ENCODE results near the gene MRPL46. TPM values are rescaled to one million over a fixed set of nuclear protein-coding genes. Genes with fewer than 3 reads are reported as not detected.
A peak's percentile ranks its signal among the peaks of the same experiment; 100 is the strongest.

Gene MRPL46
- total and polyA plus RNA-seq, 2 of the 13 experiments (the other 11 are each of a cell fraction or from before 2014, with no cell fraction given) = 62.9 to 79.2 TPM

DNA sequence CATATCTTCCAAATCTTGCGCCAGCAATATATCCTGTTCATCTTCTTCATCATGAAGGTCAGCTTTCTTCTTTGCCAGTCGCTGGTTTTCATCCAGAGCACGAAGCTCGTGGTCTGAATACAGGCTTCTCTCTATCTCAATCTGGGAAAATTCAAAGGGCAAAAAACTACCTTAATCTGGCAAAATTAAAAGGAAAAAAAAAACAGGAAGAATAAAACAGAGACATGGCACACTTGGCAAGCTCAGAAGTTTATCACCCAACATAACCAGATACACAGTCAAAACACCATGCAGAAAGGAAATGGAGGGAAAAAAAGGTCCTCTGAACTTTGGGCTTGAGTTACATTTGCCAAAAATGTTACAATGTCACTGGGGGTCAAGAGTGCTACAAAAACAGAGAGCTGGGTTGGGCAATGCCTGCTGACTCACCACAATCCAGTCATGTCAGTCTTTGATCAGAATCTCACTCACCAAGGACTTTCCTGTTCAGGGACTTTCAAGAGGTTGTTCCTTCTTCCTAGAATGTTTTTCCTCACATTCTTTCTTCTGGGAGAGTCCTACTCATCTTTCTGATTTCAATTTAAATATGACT is 1.5 kb downstream of the MRPL46 start (continued):
- peak; percentile 65; the same call in 1 of the 2 replicates for TF ChIP-seq ZMAT3 (CRISPR knock-in tag; conservative IDR thresholded peaks at IDR 0.05)
- peak; percentile 60 for TF ChIP-seq TARDBP (CRISPR knock-in tag; IDR thresholded peaks at IDR 0.05)
- TF ChIP-seq, protein P1, sequence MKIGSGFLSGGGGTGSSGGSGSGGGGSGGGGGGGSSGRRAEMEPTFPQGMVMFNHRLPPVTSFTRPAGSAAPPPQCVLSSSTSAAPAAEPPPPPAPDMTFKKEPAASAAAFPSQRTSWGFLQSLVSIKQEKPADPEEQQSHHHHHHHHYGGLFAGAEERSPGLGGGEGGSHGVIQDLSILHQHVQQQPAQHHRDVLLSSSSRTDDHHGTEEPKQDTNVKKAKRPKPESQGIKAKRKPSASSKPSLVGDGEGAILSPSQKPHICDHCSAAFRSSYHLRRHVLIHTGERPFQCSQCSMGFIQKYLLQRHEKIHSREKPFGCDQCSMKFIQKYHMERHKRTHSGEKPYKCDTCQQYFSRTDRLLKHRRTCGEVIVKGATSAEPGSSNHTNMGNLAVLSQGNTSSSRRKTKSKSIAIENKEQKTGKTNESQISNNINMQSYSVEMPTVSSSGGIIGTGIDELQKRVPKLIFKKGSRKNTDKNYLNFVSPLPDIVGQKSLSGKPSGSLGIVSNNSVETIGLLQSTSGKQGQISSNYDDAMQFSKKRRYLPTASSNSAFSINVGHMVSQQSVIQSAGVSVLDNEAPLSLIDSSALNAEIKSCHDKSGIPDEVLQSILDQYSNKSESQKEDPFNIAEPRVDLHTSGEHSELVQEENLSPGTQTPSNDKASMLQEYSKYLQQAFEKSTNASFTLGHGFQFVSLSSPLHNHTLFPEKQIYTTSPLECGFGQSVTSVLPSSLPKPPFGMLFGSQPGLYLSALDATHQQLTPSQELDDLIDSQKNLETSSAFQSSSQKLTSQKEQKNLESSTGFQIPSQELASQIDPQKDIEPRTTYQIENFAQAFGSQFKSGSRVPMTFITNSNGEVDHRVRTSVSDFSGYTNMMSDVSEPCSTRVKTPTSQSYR (CRISPR knock-in tag; IDR thresholded peaks at IDR 0.05; ENCODE audit: borderline replicate concordance) = no peak
- TF ChIP-seq TBX2 (CRISPR knock-in tag; IDR thresholded peaks at IDR 0.05; ENCODE audit: borderline replicate concordance) = 0 out of 2 replicates have a peak, but pooled peaks have one; percentile 53
- 0 out of 2 replicates have a peak, but pooled peaks have one; percentile 11 for TF ChIP-seq MIER2 (CRISPR knock-in tag; IDR thresholded peaks at IDR 0.05)
- TF ChIP-seq SMAD3 (CRISPR knock-in tag; IDR thresholded peaks at IDR 0.05) = peak; percentile 76; the same call in 1 of the 2 replicates
- peak; percentile 75; the same call in 1 of the 2 replicates for TF ChIP-seq FOXK1 (CRISPR knock-in tag; IDR thresholded peaks at IDR 0.05; ENCODE audit: borderline replicate concordance, low read depth)
- peak; percentile 65; the same call in 1 of the 2 replicates for TF ChIP-seq ZNF546 (CRISPR knock-in tag; conservative IDR thresholded peaks at IDR 0.05)
- TF ChIP-seq ZBTB20 (CRISPR knock-in tag; IDR thresholded peaks at IDR 0.05; ENCODE audit: borderline replicate concordance, low read depth) = peak; percentile 72; the same call in 1 of the 2 replicates
- peak; percentile 65 for TF ChIP-seq ZMYM4 (CRISPR knock-in tag; IDR thresholded peaks at IDR 0.05)
- peak; percentile 49 for TF ChIP-seq GABPB1 (CRISPR knock-in tag; IDR thresholded peaks at IDR 0.05)
- TF ChIP-seq PCBP1 (IDR thresholded peaks at IDR 0.05; ENCODE audit: borderline replicate concordance, low read depth, low read length) = no peak
- TF ChIP-seq ZNF557 (CRISPR knock-in tag; IDR thresholded peaks at IDR 0.05) = 0 out of 2 replicates have a peak, but pooled peaks have one; percentile 38
- TF ChIP-seq RAD21 (CRISPR knock-in tag; IDR thresholded peaks at IDR 0.05) = no peak
- TF ChIP-seq RBFOX2 (IDR thresholded peaks at IDR 0.05; ENCODE audit: low read depth, low read length) = 0 out of 2 replicates have a peak, but pooled peaks have one; percentile 40
- peak; percentile 96 for TF ChIP-seq JUNB (CRISPR knock-in tag; IDR thresholded peaks at IDR 0.05; ENCODE audit: borderline replicate concordance)
- peak; percentile 92 for TF ChIP-seq HNF4G (IDR thresholded peaks at IDR 0.05; ENCODE audit: borderline replicate concordance, low read depth, low read length)
- TF ChIP-seq HNF4G (CRISPR knock-in tag; IDR thresholded peaks at IDR 0.05; ENCODE audit: borderline replicate concordance, low read depth) = peak; percentile 64; the same call in 1 of the 2 replicates
- peak; percentile 80 for TF ChIP-seq HDAC2 (CRISPR knock-in tag; IDR thresholded peaks at IDR 0.05)
- TF ChIP-seq ZNF225 (CRISPR knock-in tag; IDR thresholded peaks at IDR 0.05) = no peak
- peak; percentile 83 for TF ChIP-seq FOXP4 (CRISPR knock-in tag; IDR thresholded peaks at IDR 0.05)
- peak; percentile 65; the same call in 1 of the 2 replicates for TF ChIP-seq PHF21A (CRISPR knock-in tag; IDR thresholded peaks at IDR 0.05)
